Karpas-422 (cell line): ENCODE measurements around the gene IQCH. TPM values are rescaled to one million over a fixed set of nuclear protein-coding genes. Genes with fewer than 3 reads are reported as not detected.
"Not testable (repeated sequence)": the region's sequence is repeated elsewhere in the genome, so short reads cannot be mapped to it uniquely, and the experiment has no call there.

Source experiments
- DNase-seq: peaks from one replicate; pipeline ENCODE4 v3.0.0-alpha.2; 2015
- H2AFZ ChIP-seq: fragments of 200-600 bp; sonication (generic); 2 replicates; pipeline ENCODE4 v1.6.1; 2014; ENCODE audit warnings: antibody characterized with exemption, low read length, mixed read lengths
- H3K27ac ChIP-seq: fragments of 200-600 bp; sonication (generic); 2 replicates; pipeline ENCODE4 v1.5.1; 2014; ENCODE audit warnings: mild to moderate bottlenecking, low read length, moderate library complexity
- H3K27me3 ChIP-seq: fragments of 200-600 bp; sonication (generic); 2 replicates; pipeline ENCODE4 v1.6.1; 2014; ENCODE audit warnings: low read length, mixed read lengths
- H3K36me3 ChIP-seq: fragments of 200-600 bp; sonication (generic); 2 replicates; pipeline ENCODE4 v1.6.1; 2014; ENCODE audit warnings: low read length, mixed read lengths; ENCODE audit not compliant: insufficient read depth
- H3K4me1 ChIP-seq: fragments of 200-600 bp; sonication (generic); 2 replicates; pipeline ENCODE4 v1.6.1; 2014; ENCODE audit warnings: mild to moderate bottlenecking, low read length, mixed read lengths
- H3K4me2 ChIP-seq: fragments of 200-600 bp; sonication (generic); 2 replicates; pipeline ENCODE4 v1.6.1; 2014; ENCODE audit warnings: low read length, low read depth, mild to moderate bottlenecking; ENCODE audit not compliant: poor library complexity, severe bottlenecking
- H3K4me3 ChIP-seq: fragments of 200-600 bp; sonication (generic); 2 replicates; pipeline ENCODE4 v1.5.1; 2014; ENCODE audit warnings: mild to moderate bottlenecking, antibody characterized with exemption, low read length, mixed read lengths
- H3K79me2 ChIP-seq: fragments of 200-600 bp; sonication (generic); 2 replicates; pipeline ENCODE4 v1.6.1; 2014; ENCODE audit warnings: mild to moderate bottlenecking, low read length, mixed read lengths
- H3K9ac ChIP-seq: fragments of 200-600 bp; sonication (generic); 2 replicates; pipeline ENCODE4 v1.6.0; 2014; ENCODE audit warnings: low read length
- H3K9me2 ChIP-seq: fragments of 200-600 bp; sonication (generic), shearing (Covaris generic); replicated peaks from 2 replicates; pipeline ENCODE4 v1.6.0; 2014; ENCODE audit warnings: mild to moderate bottlenecking, low read length, moderate library complexity; ENCODE audit not compliant: insufficient read depth
- H3K9me3 ChIP-seq: fragments of 300-700, 200-600 bp; sonication (generic); 2 replicates; pipeline ENCODE4 v1.6.1; 2014; ENCODE audit warnings: low read length, mixed read lengths
- H4K20me1 ChIP-seq: fragments of 200-600 bp; sonication (generic); 2 replicates; pipeline ENCODE4 v1.6.1; 2014; ENCODE audit warnings: mild to moderate bottlenecking, antibody characterized with exemption, low read length, low read depth; ENCODE audit not compliant: insufficient read depth
- total RNA-seq: library from RNA; depleted of rRNA; stranded (reverse); fragments of >200 nt; shearing (Covaris generic); gene quantifications from 2 replicates; pipeline ENCODE4 v1.2.3, GENCODE V29; 2014; ENCODE audit warnings: low replicate concordance

The IQCH gene
- total RNA-seq, 1 experiment from 2014 or later, result 2.4 TPM

DNA sequence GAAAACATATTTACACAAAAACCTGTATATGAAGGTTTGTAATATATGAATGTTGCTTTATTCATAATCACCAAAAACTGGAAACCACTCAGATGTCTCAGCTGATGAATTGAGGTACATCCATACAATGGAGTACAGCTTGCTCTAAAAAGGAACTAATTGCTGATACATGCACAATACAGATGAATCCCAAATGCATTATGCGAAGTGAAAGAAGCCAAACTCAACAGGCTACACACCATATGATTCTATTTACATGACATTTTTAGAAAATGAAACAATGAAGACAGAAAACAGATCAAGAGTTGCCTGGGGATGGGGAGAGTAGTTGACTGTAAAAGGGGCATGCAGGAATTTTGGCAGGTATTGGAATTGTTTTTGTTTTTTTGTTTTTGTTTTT lies 95.5 kb downstream of the IQCH start:
- no peaks in the 10 kb centered on the region for H3K4me1 ChIP-seq
- no peak overlapping the region for H3K4me2 ChIP-seq
- H2AFZ ChIP-seq, result no peak overlapping the region
- no peak for DNase-seq
- no peak overlapping the region for H3K4me3 ChIP-seq
- no peaks in the 10 kb centered on the region for H3K79me2 ChIP-seq
- H3K9me2 ChIP-seq, result no peaks in the 10 kb centered on the region
- no peaks in the 10 kb centered on the region for H4K20me1 ChIP-seq
- H3K27me3 ChIP-seq, result no peaks in the 10 kb centered on the region
- H3K36me3 ChIP-seq, result no peaks in the 10 kb centered on the region
- H3K9me3 ChIP-seq, result no peaks in the 10 kb centered on the region
- no peak overlapping the region for H3K9ac ChIP-seq
- H3K27ac ChIP-seq, result no peak overlapping the region

GRCh38 chr15:67358391-67358790 lies 103.8 kb downstream of the IQCH start:
- H2AFZ ChIP-seq, result no peak overlapping the region
- no peaks in the 10 kb centered on the region for H3K36me3 ChIP-seq
- no peak for DNase-seq
- peaks cover 9% of the 10 kb centered on the region for H3K4me1 ChIP-seq
- H3K9me3 ChIP-seq, result no peaks in the 10 kb centered on the region
- no peaks in the 10 kb centered on the region for H4K20me1 ChIP-seq
- H3K4me2 ChIP-seq, result no peak overlapping the region
- H3K4me3 ChIP-seq, result no peak overlapping the region
- no peaks in the 10 kb centered on the region for H3K9me2 ChIP-seq
- no peak overlapping the region for H3K27ac ChIP-seq
- no peaks in the 10 kb centered on the region for H3K79me2 ChIP-seq
- no peaks in the 10 kb centered on the region for H3K27me3 ChIP-seq
- H3K9ac ChIP-seq, result no peak overlapping the region

GRCh38 chr15:67358812-67359211 lies 104.2 kb downstream of the IQCH start:
- DNase-seq, result no peak
- H3K9ac ChIP-seq, result no peak overlapping the region
- H3K27me3 ChIP-seq, result no peaks in the 10 kb centered on the region
- no peaks in the 10 kb centered on the region for H4K20me1 ChIP-seq
- no peak overlapping the region for H2AFZ ChIP-seq
- H3K4me2 ChIP-seq, result no peak overlapping the region
- no peaks in the 10 kb centered on the region for H3K9me2 ChIP-seq
- no peak overlapping the region for H3K27ac ChIP-seq
- H3K4me3 ChIP-seq, result no peak overlapping the region
- H3K4me1 ChIP-seq, result peaks cover 9% of the 10 kb centered on the region
- no peaks in the 10 kb centered on the region for H3K36me3 ChIP-seq
- no peaks in the 10 kb centered on the region for H3K9me3 ChIP-seq
- H3K79me2 ChIP-seq, result no peaks in the 10 kb centered on the region

DNA sequence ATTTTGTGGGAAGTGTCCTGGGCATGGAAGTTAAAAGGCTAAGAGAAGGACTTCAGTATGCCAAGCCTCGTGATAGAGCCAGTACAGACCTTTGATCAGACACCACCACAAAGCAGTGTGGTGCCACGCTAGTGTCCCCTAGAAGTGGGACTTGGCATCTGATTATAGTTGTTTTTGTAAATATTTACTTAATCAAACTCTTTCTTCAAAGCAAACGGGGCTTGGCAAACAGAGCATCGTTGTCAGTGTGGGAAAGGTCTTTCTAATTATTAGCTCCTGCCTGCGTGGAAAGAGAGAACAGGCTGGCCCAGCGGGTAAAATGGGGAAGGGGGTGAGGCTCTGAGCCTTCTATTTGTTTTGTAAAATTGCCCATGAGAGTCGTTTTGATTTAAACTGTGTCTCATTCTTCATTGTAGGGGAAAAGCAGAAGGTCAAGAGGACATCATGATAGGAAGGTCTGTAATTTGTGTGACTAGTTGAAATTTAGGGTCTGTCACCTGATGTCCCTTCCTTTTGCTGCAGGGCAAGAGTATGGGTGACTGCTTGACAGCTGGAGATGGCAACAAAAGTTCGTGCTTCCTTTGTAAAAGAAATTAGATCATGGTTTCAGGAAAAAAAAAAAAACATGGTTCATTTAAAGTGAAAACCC lies 105.0 kb downstream of the IQCH start:
- Histone ChIP-seq H3K27me3 (no peaks in the 10 kb centered on the region), H4K20me1 (no peaks in the 10 kb centered on the region), H3K4me3 (no peak overlapping the region), H3K4me2 (no peak overlapping the region), H3K9ac (no peak overlapping the region), H3K27ac (no peak overlapping the region), H3K4me1 (peaks cover 9% of the 10 kb centered on the region), H2AFZ (no peak overlapping the region), H3K9me2 (no peaks in the 10 kb centered on the region), H3K9me3 (no peaks in the 10 kb centered on the region), H3K36me3 (no peaks in the 10 kb centered on the region), H3K79me2 (no peaks in the 10 kb centered on the region)
- no peak for DNase-seq

GRCh38 chr15:67361100-67361499 lies 106.5 kb downstream of the IQCH start:
- Histone ChIP-seq H3K27ac (no peak overlapping the region), H3K9me3 (no peaks in the 10 kb centered on the region), H3K36me3 (no peaks in the 10 kb centered on the region), H3K27me3 (no peaks in the 10 kb centered on the region), H3K4me3 (no peak overlapping the region), H3K4me2 (no peak overlapping the region), H3K4me1 (peaks cover 9% of the 10 kb centered on the region), H3K79me2 (no peaks in the 10 kb centered on the region), H3K9me2 (no peaks in the 10 kb centered on the region), H3K9ac (no peak overlapping the region), H4K20me1 (no peaks in the 10 kb centered on the region), H2AFZ (no peak overlapping the region)
- no peak for DNase-seq

- H3K27me3 ChIP-seq, H3K27ac ChIP-seq, H3K36me3 ChIP-seq, H3K79me2 ChIP-seq, H3K9me3 ChIP-seq, H3K9ac ChIP-seq, H3K4me1 ChIP-seq, H2AFZ ChIP-seq, DNase-seq, H3K4me3 ChIP-seq, H3K9me2 ChIP-seq, H4K20me1 ChIP-seq, H3K4me2 ChIP-seq: not testable (repeated sequence)
Observed at GRCh38 chr15:67363712-67364111, 109.1 kb downstream of the IQCH start.

GRCh38 chr15:67365994-67366393 lies 111.4 kb downstream of the IQCH start:
- Histone ChIP-seq H3K27me3 (no peaks in the 10 kb centered on the region), H3K27ac (no peak overlapping the region), H3K9me2 (no peaks in the 10 kb centered on the region), H4K20me1 (no peaks in the 10 kb centered on the region), H3K9me3 (no peaks in the 10 kb centered on the region), H3K4me2 (no peak overlapping the region), H3K36me3 (no peaks in the 10 kb centered on the region), H3K79me2 (no peaks in the 10 kb centered on the region), H3K4me1 (no peaks in the 10 kb centered on the region), H3K9ac (no peak overlapping the region), H3K4me3 (no peak overlapping the region), H2AFZ (no peak overlapping the region)
- DNase-seq, result no peak

DNA sequence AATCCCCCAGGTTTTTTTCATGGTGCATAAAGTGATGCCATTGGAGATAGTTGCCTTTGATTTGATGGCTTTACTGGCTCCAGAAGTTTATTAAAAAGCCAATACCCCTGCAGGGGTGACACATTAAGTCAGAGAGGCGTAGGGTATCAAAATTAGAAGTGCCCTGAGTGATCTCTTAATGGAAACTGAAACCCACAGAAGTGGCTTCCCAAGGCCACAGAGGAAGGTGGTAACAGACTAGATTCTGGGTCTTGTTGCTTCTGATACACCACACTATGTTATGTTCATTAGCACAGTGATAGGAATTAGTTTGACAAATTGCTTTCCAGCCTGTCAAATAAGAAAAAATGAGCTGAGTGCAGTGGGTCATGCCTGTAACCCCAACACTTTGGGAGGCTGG lies 112.3 kb downstream of the IQCH start:
- Histone ChIP-seq H3K79me2 (no peaks in the 10 kb centered on the region), H3K9me3 (no peaks in the 10 kb centered on the region)
- no peak for DNase-seq

More for the DNA sequence above, 112.3 kb downstream of the IQCH start:
- H3K36me3 ChIP-seq, result no peaks in the 10 kb centered on the region
- no peak overlapping the region for H3K27ac ChIP-seq
- H2AFZ ChIP-seq, result no peak overlapping the region
- no peak overlapping the region for H3K9ac ChIP-seq
- no peaks in the 10 kb centered on the region for H3K9me2 ChIP-seq
- H3K27me3 ChIP-seq, result no peaks in the 10 kb centered on the region
- H3K4me1 ChIP-seq, result no peaks in the 10 kb centered on the region
- no peak overlapping the region for H3K4me3 ChIP-seq
- H4K20me1 ChIP-seq, result no peaks in the 10 kb centered on the region
- H3K4me2 ChIP-seq, result no peak overlapping the region
